DMS79 (cell line): Measurements from ENCODE around the gene SLC39A5.
"Not testable (repeated sequence)": the region's sequence is repeated elsewhere in the genome, so short reads cannot be mapped to it uniquely, and the experiment has no call there.

Source experiments
- DNase-seq: peaks from one replicate; lab custom pipeline; 2025; lab: John Stamatoyannopoulos, UW

The SLC39A5 gene

DNA sequence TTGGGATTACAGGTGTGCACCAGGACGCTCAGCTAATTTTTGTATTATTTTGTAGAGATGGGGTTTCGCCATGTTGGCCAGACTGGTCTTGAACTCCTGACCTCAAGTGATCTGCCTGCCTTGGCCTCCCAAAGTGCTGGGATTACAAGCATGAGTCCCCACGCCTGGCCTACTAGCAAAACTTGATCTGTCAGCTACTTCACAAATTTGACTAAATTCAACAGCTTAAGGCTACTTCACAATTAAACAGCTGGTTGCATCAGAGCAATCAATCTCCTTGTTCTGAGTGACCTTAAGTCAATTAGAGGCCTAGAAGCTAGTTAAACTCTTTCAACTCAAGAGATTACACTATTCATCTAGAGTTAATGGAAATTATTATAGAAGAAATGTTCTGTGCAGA, 49.1 kb downstream of the SLC39A5 start:
- DNase-seq, result no peak

DNA sequence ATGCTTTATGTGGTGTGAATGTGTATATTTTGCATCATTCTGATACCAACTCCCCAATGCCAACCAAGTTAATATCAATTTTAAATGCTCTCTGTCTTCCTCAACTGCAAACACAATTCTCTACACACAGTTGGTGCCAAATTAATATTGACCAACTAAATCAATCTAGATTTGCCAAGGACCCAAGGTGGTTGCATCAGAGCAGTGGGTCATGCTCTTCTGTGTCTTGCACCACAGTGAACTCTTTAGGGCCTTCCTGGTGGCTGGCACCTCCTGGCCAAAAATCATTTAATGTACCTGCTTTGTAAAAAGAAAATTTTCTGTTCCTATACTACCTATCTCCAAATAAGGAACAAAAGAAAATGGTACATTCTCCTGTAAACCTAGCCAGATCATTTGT, 51.0 kb downstream of the SLC39A5 start:
- no peak for DNase-seq

- DNase-seq, result no peak
Observed at GRCh38 chr12:56282030-56282429, 52.2 kb downstream of the SLC39A5 start.

DNA sequence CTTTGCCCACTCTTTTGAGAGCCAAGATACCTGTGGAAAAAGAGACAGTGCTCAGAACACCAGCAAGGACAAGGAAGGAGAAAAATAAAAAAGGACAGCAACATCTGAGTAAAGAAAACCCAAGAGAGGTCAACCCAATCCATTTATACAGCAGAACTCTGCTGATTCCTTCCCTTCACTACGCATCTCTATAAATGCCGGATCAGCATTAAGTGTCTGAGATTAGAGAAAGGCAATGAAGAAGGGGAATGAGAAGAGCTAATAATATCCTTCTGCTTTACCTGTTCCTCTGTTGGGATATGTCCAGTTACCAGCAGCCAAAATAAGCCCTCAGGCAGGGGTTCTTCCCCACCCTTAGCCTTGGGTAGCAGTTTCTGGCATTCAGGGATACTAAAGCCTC, 52.7 kb downstream of the SLC39A5 start:
- no peak for DNase-seq

GRCh38 chr12:56284263-56284662, 54.4 kb downstream of the SLC39A5 start:
- not testable (repeated sequence) for DNase-seq

DNA sequence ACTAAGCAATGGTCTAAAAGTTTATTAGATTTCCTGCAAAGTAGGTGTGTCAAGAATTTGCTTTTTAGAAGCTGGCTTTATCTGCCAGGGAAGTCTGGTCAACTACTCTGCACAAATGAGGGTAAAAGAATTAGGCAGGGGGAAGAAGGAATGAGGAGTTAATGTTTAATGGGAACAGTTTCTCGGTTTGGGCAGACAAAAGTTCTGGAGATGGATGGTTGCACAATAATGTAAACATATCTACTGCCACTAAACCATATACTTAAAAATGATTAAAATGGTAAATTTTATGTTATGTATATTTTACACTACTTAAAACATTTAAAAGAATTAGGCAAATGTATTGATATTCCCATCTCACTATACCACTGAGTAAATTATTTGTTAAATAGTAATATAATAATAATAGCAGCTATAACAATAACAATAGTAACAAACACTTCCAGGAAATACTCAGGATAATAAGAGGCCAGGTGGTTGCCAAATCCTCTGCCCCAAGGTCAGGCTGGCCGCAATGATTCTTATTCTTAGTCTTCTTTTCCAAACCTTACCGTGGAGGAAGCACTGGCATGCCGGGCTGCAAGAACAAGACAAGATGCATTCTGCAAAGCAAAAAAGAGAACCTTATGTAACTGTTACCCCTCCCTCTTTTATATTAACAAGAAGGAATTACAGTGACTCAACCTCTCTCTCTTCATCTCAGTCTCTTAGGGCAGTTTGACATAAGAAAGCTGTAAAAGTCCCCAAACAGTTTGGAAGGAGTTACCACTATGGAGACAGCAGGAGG, 56.4 kb downstream of the SLC39A5 start:
- DNase-seq, result no peak
